ENCODE results near the gene NPNT. TPM values are rescaled to one million over a fixed set of nuclear protein-coding genes. Genes with fewer than 3 reads are reported as not detected.

NPNT gene
- total and polyA plus RNA-seq, 7 experiments from 2014 or later: not detected

DNA sequence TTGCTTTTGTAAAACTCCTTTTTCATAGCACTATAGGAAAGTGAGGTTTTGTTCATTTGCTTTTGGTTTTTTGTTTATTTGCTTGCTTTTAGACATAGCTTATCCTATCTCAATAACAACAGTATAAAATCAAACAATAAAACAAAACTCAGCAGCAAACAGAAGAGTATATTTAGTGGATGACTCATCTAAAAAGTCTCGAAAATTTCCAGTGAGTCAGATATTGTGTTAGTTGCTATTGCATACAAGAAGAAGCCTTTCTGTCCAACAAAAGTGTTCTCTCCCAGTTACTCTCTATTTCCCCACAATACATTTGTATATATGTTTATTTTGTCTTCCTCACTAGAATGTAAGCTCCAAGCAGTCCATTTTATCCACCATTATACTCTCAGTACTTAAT, 36.0 kb upstream of the NPNT start:
- no peak overlapping the region for H3K27ac Mint-ChIP-seq

DNA sequence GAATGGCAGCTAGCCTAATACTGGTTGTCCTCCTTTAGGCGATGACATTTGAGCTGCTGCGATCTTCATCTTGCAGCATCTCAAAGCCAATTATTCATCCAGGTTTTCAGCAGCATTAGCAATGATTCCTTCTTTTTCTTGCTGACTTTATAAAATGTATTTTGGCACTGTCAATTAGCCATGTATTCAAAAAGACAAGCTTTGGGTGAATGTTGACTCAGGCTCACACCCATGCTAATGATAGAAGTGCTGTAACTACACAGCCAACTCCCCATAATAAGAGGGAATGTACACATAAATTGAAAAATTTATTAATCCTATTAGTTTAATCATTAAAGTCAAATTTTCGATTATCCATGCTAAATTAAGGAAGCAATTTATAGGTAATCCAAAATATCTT, 24.3 kb upstream of the NPNT start:
- peaks cover 0 to 11% (median under 1%) of the 10 kb centered on the region in 11 donors for H3K9me3 Mint-ChIP-seq
- peaks cover 0 to 16% (median 6%) of the 10 kb centered on the region in 5 donors for H3K27me3 Mint-ChIP-seq

More for the DNA sequence above, 36.0 kb upstream of the NPNT start:
- Mint-ChIP-seq H3K27me3 (no peaks in the 10 kb centered on the region), H3K9me3 (peaks cover 20 to 74% (median 32%) of the 10 kb centered on the region in 11 donors), H3K36me3 (peaks cover 0 to 32% (median 28%) of the 10 kb centered on the region in 5 donors), H3K4me1 (no peaks in the 10 kb centered on the region), H3K4me3 (no peak overlapping the region)
- no peak overlapping the region for H3K27ac ChIP-seq (ENCODE audit: low read depth, low read length)
- CTCF ChIA-PET: no interaction called here
- no peaks in the 10 kb centered on the region for H3K9me3 ChIP-seq (ENCODE audit: control insufficient read depth in 2 of 3, low read length in 3 of 3)
- no peaks in the 10 kb centered on the region for H3K36me3 ChIP-seq (ENCODE audit: control insufficient read depth in 2 of 3, insufficient read depth in 3 of 3, low read length in 3 of 3)
- no peaks in the 10 kb centered on the region for H3K27me3 ChIP-seq (ENCODE audit: control insufficient read depth in 2 of 2, insufficient read depth in 2 of 2, low read length in 2 of 2)
- ATAC-seq: no peak
- H3K4me1 ChIP-seq (ENCODE audit: control insufficient read depth in 2 of 2, insufficient read depth in 2 of 2, low read length in 2 of 2): no peaks in the 10 kb centered on the region
- POLR2A ChIA-PET: no interaction called here
- H3K4me3 ChIP-seq (ENCODE audit: low read length): no peak overlapping the region
- intact Hi-C loops (cut with micrococcal nuclease): no loop called here
- no peak for DNase-seq

DNA sequence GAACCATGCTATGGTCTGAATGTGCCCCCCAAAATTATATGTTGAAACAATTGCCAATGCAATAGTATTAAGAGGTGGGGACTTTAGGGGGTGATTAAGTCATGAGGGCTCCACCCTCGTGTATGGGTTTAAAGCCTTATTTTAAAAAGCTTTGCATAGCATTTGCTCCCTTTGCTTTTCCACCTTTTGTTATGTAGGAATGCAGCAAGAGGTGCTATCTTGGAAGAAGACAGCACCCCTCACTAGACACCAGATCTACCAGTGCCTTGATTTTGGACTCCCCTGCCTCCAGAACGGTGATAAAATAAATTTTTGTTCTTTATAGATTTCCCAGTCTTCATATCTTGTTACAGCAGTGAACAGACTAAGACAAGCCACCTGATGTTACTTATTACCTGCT, 23.3 kb upstream of the NPNT start:
- intact Hi-C loops (cut with micrococcal nuclease): no loop called here
- Mint-ChIP-seq H3K27ac (no peak overlapping the region), H3K9me3 (peaks cover 0 to 7% (median 0%) of the 10 kb centered on the region in 11 donors), H3K27me3 (peaks cover 0 to 16% (median 6%) of the 10 kb centered on the region in 5 donors), H3K36me3 (no peaks in the 10 kb centered on the region), H3K4me3 (no peak overlapping the region), H3K4me1 (no peaks in the 10 kb centered on the region)
- DNase-seq (no peak), ATAC-seq (no peak)
- H3K4me3 ChIP-seq (ENCODE audit: low read length): no peak overlapping the region
- no peaks in the 10 kb centered on the region for H3K27me3 ChIP-seq (ENCODE audit: control insufficient read depth in 2 of 2, insufficient read depth in 2 of 2, low read length in 2 of 2)
- H3K36me3 ChIP-seq (ENCODE audit: control insufficient read depth in 2 of 3, insufficient read depth in 3 of 3, low read length in 3 of 3): no peaks in the 10 kb centered on the region
- H3K9me3 ChIP-seq (ENCODE audit: control insufficient read depth in 2 of 3, low read length in 3 of 3): no peaks in the 10 kb centered on the region
- no peak overlapping the region for H3K27ac ChIP-seq (ENCODE audit: low read depth, low read length)
- ChIA-PET CTCF (no interaction called here), POLR2A (no interaction called here)
- H3K4me1 ChIP-seq (ENCODE audit: control insufficient read depth in 2 of 2, insufficient read depth in 2 of 2, low read length in 2 of 2): no peaks in the 10 kb centered on the region

More for the DNA sequence above, 24.3 kb upstream of the NPNT start:
- Histone ChIP-seq H3K4me3 (ENCODE audit: low read length) (no peak overlapping the region), H3K27ac (ENCODE audit: low read depth, low read length) (no peak overlapping the region), H3K36me3 (ENCODE audit: control insufficient read depth in 2 of 3, insufficient read depth in 3 of 3, low read length in 3 of 3) (no peaks in the 10 kb centered on the region), H3K4me1 (ENCODE audit: control insufficient read depth in 2 of 2, insufficient read depth in 2 of 2, low read length in 2 of 2) (no peaks in the 10 kb centered on the region), H3K9me3 (ENCODE audit: control insufficient read depth in 2 of 3, low read length in 3 of 3) (no peaks in the 10 kb centered on the region), H3K27me3 (ENCODE audit: control insufficient read depth in 2 of 2, insufficient read depth in 2 of 2, low read length in 2 of 2) (no peaks in the 10 kb centered on the region)
- Mint-ChIP-seq H3K27ac (no peak overlapping the region), H3K4me1 (no peaks in the 10 kb centered on the region), H3K4me3 (no peak overlapping the region), H3K36me3 (no peaks in the 10 kb centered on the region)
- ATAC-seq (no peak), DNase-seq (no peak)
- intact Hi-C loops (cut with micrococcal nuclease): no loop called here
- ChIA-PET POLR2A (no interaction called here), CTCF (no interaction called here)

DNA sequence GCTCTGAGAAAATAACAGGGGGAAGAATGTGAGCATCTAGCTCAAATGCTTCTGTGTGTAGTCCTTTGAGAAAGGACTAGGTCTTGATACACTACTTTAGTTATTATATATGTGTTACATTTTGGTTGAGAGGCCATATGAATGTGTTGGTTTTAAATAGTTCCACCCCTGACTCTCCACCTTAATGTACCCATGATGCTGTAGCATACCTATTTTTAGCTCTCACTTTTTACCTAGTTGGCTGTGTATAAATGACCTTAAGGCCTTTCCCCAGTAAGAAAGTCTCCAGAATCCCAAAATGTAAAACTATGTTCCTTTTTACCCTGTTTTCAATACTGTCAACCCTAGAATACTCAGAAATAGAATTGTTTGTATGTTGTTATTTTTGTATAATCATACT, 20.0 kb upstream of the NPNT start:
- Histone ChIP-seq H3K27me3 (ENCODE audit: control insufficient read depth in 2 of 2, insufficient read depth in 2 of 2, low read length in 2 of 2) (no peaks in the 10 kb centered on the region), H3K36me3 (ENCODE audit: control insufficient read depth in 2 of 3, insufficient read depth in 3 of 3, low read length in 3 of 3) (no peaks in the 10 kb centered on the region), H3K4me3 (ENCODE audit: low read length) (no peak overlapping the region), H3K9me3 (ENCODE audit: control insufficient read depth in 2 of 3, low read length in 3 of 3) (no peaks in the 10 kb centered on the region), H3K27ac (ENCODE audit: low read depth, low read length) (no peak overlapping the region), H3K4me1 (ENCODE audit: control insufficient read depth in 2 of 2, insufficient read depth in 2 of 2, low read length in 2 of 2) (no peaks in the 10 kb centered on the region)
- Mint-ChIP-seq H3K4me3 (no peak overlapping the region), H3K27me3 (peaks cover 0 to 10% (median 3%) of the 10 kb centered on the region in 5 donors), H3K4me1 (no peaks in the 10 kb centered on the region), H3K9me3 (peaks cover 0 to 2% (median 0%) of the 10 kb centered on the region in 11 donors), H3K36me3 (no peaks in the 10 kb centered on the region), H3K27ac (no peak overlapping the region)
- CTCF ChIA-PET: no interaction called here
- DNase-seq (no peak), ATAC-seq (no peak)
- POLR2A ChIA-PET: no interaction called here
- intact Hi-C loops (cut with micrococcal nuclease): no loop called here

DNA sequence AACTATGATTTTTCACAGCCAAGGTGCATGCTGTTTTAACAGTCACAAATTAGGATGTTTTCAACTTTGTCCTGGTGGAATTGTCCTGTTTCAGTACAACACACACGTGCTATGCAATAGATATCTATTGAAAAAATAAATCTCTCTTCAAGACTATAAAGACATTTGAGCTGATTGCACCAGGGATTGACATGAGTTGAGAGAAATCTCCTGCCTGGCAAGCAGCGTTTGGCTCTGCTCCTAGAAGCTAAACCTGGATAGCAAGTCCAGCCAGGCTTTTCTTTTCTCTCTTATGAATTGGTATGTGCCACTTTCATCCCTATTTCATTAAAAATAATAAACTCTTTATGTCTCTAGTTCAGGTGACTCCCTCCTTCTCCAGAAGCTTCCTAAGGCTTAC, 16.6 kb upstream of the NPNT start:
- intact Hi-C loops (cut with micrococcal nuclease): no loop called here
- H3K9me3 ChIP-seq (ENCODE audit: control insufficient read depth in 2 of 3, low read length in 3 of 3): no peaks in the 10 kb centered on the region
- ATAC-seq (no peak), DNase-seq (no peak)
- no peaks in the 10 kb centered on the region for H3K4me1 ChIP-seq (ENCODE audit: control insufficient read depth in 2 of 2, insufficient read depth in 2 of 2, low read length in 2 of 2)
- ChIA-PET POLR2A (no interaction called here), CTCF (no interaction called here)
- H3K4me1 Mint-ChIP-seq: no peaks in the 10 kb centered on the region
- no peak overlapping the region for H3K4me3 ChIP-seq (ENCODE audit: low read length)
- H3K27ac Mint-ChIP-seq: no peak overlapping the region
- no peak overlapping the region for H3K4me3 Mint-ChIP-seq
- H3K36me3 ChIP-seq (ENCODE audit: control insufficient read depth in 2 of 3, insufficient read depth in 3 of 3, low read length in 3 of 3): no peaks in the 10 kb centered on the region
- peaks cover 0 to 11% (median 4%) of the 10 kb centered on the region in 5 donors for H3K27me3 Mint-ChIP-seq
- H3K27ac ChIP-seq (ENCODE audit: low read depth, low read length): no peak overlapping the region
- no peaks in the 10 kb centered on the region for H3K27me3 ChIP-seq (ENCODE audit: control insufficient read depth in 2 of 2, insufficient read depth in 2 of 2, low read length in 2 of 2)
- no peaks in the 10 kb centered on the region for H3K36me3 Mint-ChIP-seq
- H3K9me3 Mint-ChIP-seq: peaks cover 0 to 6% (median 0%) of the 10 kb centered on the region in 11 donors

DNA sequence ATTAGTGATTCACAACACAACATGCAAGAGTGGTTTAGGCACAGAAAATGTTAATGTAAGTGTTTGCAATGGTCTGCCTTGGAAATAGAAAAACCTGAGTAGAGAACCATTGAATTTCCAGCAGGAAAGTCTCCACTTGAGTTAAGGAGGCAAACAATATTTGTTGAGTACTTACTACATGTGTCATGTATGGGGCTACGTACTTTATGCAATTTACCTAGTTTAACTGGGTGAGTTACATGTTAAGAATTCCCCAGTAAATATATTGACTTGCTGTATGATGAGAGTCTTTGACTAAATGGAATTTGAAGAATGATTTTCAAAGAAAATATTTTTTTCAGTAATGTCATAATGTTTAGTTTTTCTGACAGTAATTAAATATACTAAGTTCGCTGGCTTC, 7.8 kb upstream of the NPNT start:
- Histone ChIP-seq H3K27ac (ENCODE audit: low read depth, low read length) (no peak overlapping the region), H3K4me1 (ENCODE audit: control insufficient read depth in 2 of 2, insufficient read depth in 2 of 2, low read length in 2 of 2) (no peaks in the 10 kb centered on the region), H3K27me3 (ENCODE audit: control insufficient read depth in 2 of 2, insufficient read depth in 2 of 2, low read length in 2 of 2) (no peaks in the 10 kb centered on the region), H3K4me3 (ENCODE audit: low read length) (no peak overlapping the region), H3K9me3 (ENCODE audit: control insufficient read depth in 2 of 3, low read length in 3 of 3) (no peaks in the 10 kb centered on the region), H3K36me3 (ENCODE audit: control insufficient read depth in 2 of 3, insufficient read depth in 3 of 3, low read length in 3 of 3) (no peaks in the 10 kb centered on the region)
- intact Hi-C loops (cut with micrococcal nuclease): no loop called here
- ATAC-seq (no peak), DNase-seq (no peak)
- Mint-ChIP-seq H3K4me1 (no peaks in the 10 kb centered on the region), H3K27me3 (peaks cover 6 to 19% (median 9%) of the 10 kb centered on the region in 5 donors), H3K36me3 (no peaks in the 10 kb centered on the region), H3K27ac (no peak overlapping the region), H3K9me3 (peaks cover 0 to 12% (median 4%) of the 10 kb centered on the region in 11 donors), H3K4me3 (no peak overlapping the region)
- CTCF ChIA-PET: interaction anchor here (0.7 kb wide), 1 partner anchor 167 kb away, joined by 5 read pairs; no protein-coding TSS in a partner anchor
- POLR2A ChIA-PET: no interaction called here

DNA sequence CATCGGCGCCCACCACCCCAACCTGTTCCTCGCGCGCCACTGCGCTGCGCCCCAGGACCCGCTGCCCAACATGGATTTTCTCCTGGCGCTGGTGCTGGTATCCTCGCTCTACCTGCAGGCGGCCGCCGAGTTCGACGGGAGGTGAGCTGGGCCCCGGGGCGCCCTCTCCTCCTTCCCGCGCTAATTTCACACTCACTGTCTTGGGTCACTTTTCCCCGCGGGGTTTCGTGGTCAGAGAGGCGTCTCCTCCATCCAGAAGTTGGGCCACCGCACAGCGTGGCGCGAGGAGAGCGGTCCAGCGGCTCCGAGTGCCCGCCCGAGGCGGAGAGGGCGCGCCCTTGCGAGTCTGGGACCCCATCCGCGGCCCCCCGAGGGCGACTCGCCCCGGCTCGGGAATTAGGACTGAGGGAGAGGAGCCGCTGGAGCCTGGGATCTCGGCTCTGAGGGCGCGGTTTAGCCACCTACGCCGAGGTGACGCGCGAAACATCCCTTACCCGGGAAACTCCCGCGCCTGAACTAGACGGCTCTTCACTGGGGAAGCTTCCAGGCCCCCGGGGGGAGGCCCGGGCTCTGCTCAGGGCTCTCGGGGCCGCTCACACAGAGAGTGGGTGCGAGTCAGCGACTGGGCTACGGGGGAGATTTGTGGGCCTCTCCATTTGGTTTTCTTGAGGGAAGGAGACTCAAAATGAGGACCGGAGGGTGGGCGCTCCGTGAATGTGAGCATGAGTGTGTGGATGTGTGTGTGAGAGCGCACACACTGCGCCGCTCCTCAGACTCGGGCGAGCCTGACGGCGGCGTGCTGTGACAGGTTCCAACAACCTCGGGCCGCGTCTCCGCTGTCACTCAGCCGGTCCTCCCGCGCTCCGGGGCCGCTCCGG, 551 bp downstream of the NPNT start:
- ChIA-PET POLR2A (no interaction called here), CTCF (no interaction called here)
- Histone ChIP-seq H3K4me1 (ENCODE audit: control insufficient read depth in 2 of 2, insufficient read depth in 2 of 2, low read length in 2 of 2) (no peaks in the 10 kb centered on the region), H3K4me3 (ENCODE audit: low read length) (no peak overlapping the region), H3K27ac (ENCODE audit: low read depth, low read length) (no peak overlapping the region), H3K36me3 (ENCODE audit: control insufficient read depth in 2 of 3, insufficient read depth in 3 of 3, low read length in 3 of 3) (no peaks in the 10 kb centered on the region), H3K27me3 (ENCODE audit: control insufficient read depth in 2 of 2, insufficient read depth in 2 of 2, low read length in 2 of 2) (no peaks in the 10 kb centered on the region), H3K9me3 (ENCODE audit: control insufficient read depth in 2 of 3, low read length in 3 of 3) (no peaks in the 10 kb centered on the region)
- no peak for ATAC-seq
- H3K27me3 Mint-ChIP-seq: peaks cover 60 to 77% (median 69%) of the 10 kb centered on the region in 5 donors
- intact Hi-C loops (cut with micrococcal nuclease): no loop called here
- H3K27ac Mint-ChIP-seq: no peak overlapping the region
- peak overlapping the region in 3 of 10 donors; percentile 23 to 33 (median 24) for H3K4me3 Mint-ChIP-seq
- peaks cover 0 to 9% (median 0%) of the 10 kb centered on the region in 11 donors for H3K9me3 Mint-ChIP-seq
- DNase-seq: peak in 1 of 9 donors; percentile 43
- peaks cover 0 to 11% (median 0%) of the 10 kb centered on the region in 5 donors for H3K36me3 Mint-ChIP-seq
- H3K4me1 Mint-ChIP-seq: peaks cover 0 to 14% (median 4%) of the 10 kb centered on the region in 7 donors
